ENCODE results near the gene EEF2KMT.
"Not testable (repeated sequence)": the region's sequence is repeated elsewhere in the genome, so short reads cannot be mapped to it uniquely, and the experiment has no call there.

Gene EEF2KMT, protein sequence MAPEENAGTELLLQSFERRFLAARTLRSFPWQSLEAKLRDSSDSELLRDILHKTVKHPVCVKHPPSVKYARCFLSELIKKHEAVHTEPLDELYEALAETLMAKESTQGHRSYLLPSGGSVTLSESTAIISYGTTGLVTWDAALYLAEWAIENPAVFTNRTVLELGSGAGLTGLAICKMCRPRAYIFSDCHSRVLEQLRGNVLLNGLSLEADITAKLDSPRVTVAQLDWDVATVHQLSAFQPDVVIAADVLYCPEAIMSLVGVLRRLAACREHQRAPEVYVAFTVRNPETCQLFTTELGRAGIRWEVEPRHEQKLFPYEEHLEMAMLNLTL

DNA sequence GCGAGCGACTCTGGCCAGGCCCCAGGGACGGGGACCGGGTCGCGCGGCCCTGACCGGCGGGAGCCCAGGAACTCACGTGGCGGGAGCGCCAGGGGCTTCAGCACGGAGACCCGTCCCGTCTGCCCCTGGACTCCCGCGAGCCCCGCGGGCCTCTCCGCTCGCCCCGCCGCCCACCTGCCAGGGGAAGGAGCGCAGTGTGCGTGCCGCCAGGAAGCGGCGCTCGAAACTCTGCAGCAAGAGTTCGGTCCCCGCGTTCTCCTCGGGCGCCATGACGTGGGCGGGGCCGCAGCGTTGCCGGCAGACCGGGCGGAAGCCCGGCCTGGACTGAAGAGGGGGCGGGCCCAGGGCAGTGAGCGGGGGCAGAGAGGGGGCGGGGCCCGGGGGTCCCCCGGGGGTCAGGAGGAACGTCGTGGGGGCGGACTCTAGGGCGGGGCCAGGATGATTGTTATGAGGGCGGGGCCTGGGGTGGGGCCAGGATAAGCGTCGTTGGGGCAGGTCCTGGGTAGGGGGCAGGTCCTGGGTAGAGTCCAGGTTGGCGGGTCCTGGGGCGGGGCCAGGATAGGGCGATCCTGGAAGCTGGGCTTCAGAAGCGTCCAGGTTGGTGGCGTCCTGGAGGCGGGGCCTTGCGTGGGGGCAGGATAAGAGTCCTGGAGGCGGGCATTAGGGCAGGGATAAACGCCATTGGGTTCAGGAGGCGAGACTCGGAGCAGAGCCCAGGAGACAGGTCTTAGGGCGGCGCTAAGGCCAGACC, at the start of gene EEF2KMT:
Gene EEF2KMT, minus strand, starts transcription at position 326 of the 751 bp plus-strand sequence. Its CDS starts 56 bp downstream, at position 270.
- Mint-ChIP-seq H3K4me3 (peak within 1 kb of the TSS; percentile 83), H3K27ac (peak within 1 kb of the TSS; percentile 83), H3K4me1 (peaks cover 19% of the 10 kb centered on the region)
- H3K9me3 Mint-ChIP-seq, H3K36me3 Mint-ChIP-seq: not testable (repeated sequence)
- DNase-seq (ENCODE audit: low spot score in 2 of 2) (peak; percentile 87 to 98), ATAC-seq (peak; percentile 98)

DNA sequence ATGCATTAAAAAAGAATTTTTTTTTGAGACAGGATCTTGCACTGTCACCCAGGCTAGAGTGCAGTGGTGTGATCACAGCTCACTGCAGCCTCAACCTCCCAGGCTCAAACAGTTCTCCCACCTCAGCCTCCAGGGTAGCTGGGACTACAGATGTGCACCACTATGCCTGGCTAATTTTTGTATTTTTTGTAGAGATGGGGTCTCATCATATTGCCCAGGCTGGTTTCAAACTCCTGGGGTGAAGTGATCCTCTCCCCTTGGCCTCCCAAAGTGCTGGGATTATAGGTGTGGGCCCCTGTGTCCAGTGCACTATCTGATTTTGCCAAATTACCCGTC, 47.0 kb upstream of the EEF2KMT start:
- H3K4me1 Mint-ChIP-seq; H3K4me3 Mint-ChIP-seq; ATAC-seq; DNase-seq (ENCODE audit: low spot score in 2 of 2); H3K27ac Mint-ChIP-seq; H3K36me3 Mint-ChIP-seq; H3K9me3 Mint-ChIP-seq: not testable (repeated sequence)

DNA sequence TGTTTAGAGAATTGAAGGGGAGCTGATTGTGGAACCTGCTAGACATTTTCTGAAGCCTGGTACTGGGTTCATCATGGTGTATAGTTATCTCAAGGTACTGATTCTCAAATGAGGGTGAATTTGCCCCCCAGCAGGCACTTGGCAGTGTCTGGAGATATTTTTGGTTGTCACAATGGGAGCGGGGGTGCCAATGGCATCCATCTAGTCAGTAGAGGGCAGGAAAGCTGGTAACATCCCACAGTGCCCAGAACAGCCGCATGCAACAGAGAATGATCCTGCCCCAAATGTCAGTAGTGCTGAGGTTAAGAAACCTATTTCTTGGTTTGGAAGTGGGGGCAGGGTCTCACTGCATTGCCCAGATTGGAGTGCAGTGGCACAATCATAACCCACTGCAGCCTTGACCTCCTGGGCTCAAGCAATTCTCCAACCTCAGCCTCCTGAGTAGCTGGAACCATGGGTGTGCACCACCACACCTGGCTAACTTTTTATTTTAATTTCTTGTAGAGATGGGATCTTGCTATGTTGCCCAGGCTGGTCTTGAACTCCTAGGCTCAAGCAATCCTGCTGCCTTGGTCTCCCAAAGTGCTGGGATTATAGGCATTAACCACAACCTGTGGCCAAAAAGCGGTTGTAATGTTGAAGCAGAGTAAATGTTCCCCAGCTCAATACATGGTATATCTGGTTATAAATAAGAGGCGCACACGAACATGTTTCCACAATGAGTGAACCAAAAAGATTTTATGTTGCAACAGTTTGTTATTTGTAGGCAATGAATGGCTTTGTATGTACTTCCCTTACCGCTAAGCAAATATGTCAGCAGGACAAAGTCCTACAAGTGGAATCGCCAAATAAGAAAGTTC, 46.4 kb upstream of the EEF2KMT start:
- Mint-ChIP-seq H3K27ac (no peak overlapping the region), H3K4me1 (no peaks in the 10 kb centered on the region), H3K4me3 (no peak overlapping the region), H3K9me3 (no peaks in the 10 kb centered on the region), H3K36me3 (no peaks in the 10 kb centered on the region)
- DNase-seq (ENCODE audit: low spot score in 2 of 2) (no peak), ATAC-seq (no peak)

DNA sequence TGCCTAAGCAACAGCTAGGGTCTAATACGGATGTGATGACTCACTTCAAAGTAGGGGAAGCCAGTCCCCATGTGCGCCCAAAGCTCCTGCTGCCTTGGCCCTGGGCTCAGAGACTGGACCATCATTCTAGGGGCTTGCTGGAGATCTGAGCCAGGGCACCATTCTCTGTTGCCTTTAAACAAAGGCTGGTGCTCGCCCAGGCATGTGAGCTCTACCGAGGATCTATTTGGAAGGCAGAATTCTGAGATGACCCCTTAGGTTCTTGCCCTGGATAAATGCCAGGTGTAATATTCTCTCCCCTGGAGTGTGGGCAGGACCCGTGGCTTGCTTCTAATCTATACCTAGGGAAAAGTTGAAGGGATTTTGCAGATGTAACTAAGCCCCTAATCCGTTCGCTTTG, 42.6 kb upstream of the EEF2KMT start:
- ATAC-seq; H3K4me1 Mint-ChIP-seq; H3K4me3 Mint-ChIP-seq; H3K36me3 Mint-ChIP-seq; H3K27ac Mint-ChIP-seq; DNase-seq (ENCODE audit: low spot score in 2 of 2); H3K9me3 Mint-ChIP-seq: not testable (repeated sequence)

DNA sequence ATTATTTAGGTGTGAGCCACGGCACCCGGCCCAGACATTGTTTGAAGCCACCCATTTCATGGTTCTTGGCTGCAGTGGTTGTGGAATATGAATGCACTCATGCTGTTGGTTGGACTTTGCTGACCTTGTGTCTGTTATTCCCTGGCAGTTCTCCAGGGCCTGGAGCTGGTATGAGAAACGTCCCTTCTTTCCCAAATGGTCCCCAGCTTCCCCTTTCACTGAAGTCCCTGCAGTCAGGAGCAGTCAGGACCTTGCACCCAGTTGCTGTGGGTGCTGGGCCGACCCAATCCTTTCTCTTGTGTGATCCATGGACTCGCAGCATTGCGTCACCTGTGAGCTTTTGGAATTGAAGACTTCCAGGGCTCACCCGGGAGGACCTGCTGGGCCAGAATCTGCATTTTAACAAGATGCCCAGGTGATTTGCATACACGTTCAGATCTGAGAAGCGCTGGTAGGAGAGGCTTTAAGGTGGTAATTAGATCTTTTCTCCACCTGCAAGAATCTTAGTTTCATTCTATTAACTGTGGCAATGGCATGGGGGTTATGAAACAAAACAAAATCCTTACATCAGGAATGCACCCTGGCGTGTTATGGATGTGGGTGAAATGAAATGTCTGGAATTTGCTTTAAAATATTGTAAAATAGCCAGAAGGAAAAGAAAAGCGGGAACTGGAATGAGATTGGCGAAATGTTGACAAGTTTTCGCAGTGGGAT, 37.3 kb upstream of the EEF2KMT start:
- not testable (repeated sequence) for DNase-seq (ENCODE audit: low spot score in 2 of 2); H3K9me3 Mint-ChIP-seq; H3K27ac Mint-ChIP-seq; H3K36me3 Mint-ChIP-seq; H3K4me3 Mint-ChIP-seq; ATAC-seq; H3K4me1 Mint-ChIP-seq

DNA sequence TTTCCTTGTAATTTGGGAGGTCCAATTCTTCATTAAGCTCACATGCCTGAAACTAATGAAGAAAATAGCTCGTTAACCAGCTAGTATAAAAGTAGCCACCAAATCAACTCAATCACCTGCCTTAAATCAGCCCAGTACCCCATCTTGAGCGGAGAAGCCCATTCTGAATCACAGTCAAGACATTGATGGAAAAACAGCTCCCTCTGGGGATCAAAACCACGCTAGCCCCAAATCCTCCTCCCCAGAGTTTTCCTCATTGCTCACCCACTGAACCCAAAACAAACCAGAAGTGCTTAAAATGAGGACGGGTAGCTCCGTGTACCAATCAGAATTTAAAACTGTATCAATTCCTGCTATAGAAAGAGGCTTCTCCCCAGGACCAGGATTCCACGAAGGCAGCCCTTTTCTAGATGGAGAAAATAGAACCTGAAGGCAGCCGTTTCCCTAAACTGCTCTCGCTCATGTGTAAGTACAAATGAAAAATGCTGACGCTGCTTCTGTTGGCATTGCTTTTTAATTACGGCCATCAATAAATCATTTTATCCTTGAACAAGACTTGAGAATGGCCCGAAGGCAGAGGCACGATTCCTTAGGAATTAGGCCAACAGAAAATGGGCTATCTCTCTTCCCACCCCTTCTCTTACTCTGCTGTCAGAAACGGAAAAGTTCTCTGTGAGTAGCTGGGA, 35.5 kb upstream of the EEF2KMT start:
- H3K4me1 Mint-ChIP-seq; H3K4me3 Mint-ChIP-seq; H3K27ac Mint-ChIP-seq; ATAC-seq; H3K36me3 Mint-ChIP-seq; H3K9me3 Mint-ChIP-seq; DNase-seq (ENCODE audit: low spot score in 2 of 2): not testable (repeated sequence)

DNA sequence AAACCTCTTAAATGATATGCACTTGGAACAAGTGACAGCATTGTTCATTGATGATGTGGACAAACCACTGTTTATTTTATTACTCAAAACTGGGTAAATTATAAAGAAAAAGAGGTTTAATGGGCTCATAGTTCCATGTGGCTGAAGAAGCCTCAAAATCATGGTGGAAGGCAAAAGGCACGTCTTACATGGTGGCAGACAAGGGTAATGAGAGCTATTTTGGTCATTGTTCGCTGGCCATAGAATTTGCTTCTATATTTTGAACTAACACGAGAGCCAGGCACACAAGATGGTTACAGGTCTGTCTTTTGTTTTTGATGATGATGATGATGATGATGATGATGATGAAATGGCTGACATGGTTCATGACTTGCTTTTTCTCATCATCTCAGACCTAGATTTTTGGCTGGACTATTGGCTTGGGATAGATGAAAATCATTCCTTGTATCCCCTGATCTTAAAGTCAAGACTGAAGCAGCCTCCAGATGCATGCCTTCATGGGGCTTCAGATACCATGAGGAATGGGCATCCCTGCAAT, 33.9 kb upstream of the EEF2KMT start:
- ATAC-seq; H3K9me3 Mint-ChIP-seq; H3K27ac Mint-ChIP-seq; H3K36me3 Mint-ChIP-seq; DNase-seq (ENCODE audit: low spot score in 2 of 2); H3K4me3 Mint-ChIP-seq; H3K4me1 Mint-ChIP-seq: not testable (repeated sequence)

DNA sequence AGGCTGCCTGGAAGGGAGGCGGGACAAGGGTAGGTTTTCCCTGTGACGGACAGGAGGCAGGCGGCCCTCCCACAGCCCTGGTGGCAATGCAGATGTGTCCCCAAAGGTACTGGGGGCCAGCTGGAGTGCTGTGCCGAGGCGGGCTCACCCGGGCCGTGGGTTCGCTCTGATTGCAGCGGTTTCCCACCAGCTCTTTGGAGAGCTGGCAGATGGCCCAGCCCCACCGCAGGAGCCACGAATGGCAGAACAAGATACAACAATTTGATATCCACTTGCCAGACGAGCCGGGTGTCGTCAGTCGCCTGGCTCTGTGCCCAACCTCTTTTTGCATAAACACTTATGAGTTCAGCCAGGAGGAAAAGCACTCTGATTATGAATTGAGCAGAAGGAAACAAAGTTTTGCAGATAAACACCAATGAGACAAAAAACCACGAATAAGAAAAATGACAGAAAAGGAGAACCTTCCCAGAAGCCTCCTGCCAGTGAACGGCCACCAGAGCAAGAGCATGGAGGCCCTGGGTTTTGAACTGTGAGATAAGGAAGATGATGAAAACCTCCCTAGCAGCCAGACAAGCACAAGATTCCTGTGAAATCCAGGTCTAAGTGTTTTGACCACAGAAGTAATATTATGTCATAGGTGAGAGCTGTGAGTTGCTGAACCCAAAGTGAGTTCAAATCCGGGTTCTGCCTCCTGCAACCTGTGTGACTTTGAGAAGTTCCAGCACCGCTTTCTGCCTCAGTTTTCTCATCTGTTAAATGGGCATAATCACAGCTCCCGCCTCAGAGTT, 19.9 kb upstream of the EEF2KMT start:
- H3K9me3 Mint-ChIP-seq; H3K27ac Mint-ChIP-seq; H3K36me3 Mint-ChIP-seq; ATAC-seq; DNase-seq (ENCODE audit: low spot score in 2 of 2): not testable (repeated sequence)
- H3K4me3 Mint-ChIP-seq: peak overlapping the region; percentile 15
- peaks cover 14% of the 10 kb centered on the region for H3K4me1 Mint-ChIP-seq

DNA sequence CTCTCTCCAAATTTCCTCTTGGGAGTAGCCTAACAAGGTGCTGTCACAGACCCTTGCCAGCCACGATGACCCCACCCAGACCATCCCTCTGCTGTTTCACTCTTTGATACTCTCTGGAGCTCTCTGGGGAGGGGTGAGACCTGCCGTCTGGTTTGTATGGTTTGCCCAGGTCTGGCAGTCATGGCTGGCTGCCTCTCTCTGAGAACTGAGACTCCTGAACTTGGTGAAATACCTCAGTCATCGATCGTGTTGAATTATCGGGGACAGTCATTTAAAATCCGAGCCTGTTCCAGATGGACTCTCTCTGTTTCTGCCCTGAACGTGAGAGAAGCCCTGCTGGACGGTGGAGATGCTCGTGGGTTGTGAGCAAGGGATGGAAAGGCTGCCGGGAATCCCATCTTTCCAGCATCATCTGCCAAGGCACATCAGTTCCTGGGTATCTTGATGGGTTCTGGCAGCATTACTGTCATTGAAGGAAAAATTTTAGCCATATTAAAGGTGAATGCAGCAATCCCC, 19.2 kb upstream of the EEF2KMT start:
- H3K4me3 Mint-ChIP-seq; H3K27ac Mint-ChIP-seq; H3K9me3 Mint-ChIP-seq; ATAC-seq; H3K36me3 Mint-ChIP-seq; DNase-seq (ENCODE audit: low spot score in 2 of 2): not testable (repeated sequence)
- peaks cover 14% of the 10 kb centered on the region for H3K4me1 Mint-ChIP-seq

DNA sequence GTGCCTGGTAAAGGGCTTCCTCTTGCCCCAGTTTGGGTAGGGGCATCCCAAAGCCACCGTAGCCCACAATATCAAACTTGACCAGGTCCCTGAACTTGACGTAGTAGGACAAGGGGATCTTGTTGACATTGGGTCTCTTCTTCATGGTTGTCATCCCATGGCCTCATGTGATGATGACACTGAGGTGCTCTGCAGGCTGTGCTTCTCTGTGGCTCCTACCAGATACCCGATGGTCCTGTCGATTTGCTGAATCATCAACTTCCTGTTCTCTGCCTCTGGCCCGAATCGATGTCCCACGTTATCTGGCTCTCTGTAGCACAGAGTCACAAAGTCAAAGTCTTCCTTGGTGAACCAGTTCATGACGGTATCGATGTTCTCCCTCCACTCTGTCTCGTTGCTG, 13.3 kb upstream of the EEF2KMT start:
- not testable (repeated sequence) for H3K4me3 Mint-ChIP-seq; H3K4me1 Mint-ChIP-seq; ATAC-seq; H3K36me3 Mint-ChIP-seq; H3K27ac Mint-ChIP-seq; H3K9me3 Mint-ChIP-seq; DNase-seq (ENCODE audit: low spot score in 2 of 2)

DNA sequence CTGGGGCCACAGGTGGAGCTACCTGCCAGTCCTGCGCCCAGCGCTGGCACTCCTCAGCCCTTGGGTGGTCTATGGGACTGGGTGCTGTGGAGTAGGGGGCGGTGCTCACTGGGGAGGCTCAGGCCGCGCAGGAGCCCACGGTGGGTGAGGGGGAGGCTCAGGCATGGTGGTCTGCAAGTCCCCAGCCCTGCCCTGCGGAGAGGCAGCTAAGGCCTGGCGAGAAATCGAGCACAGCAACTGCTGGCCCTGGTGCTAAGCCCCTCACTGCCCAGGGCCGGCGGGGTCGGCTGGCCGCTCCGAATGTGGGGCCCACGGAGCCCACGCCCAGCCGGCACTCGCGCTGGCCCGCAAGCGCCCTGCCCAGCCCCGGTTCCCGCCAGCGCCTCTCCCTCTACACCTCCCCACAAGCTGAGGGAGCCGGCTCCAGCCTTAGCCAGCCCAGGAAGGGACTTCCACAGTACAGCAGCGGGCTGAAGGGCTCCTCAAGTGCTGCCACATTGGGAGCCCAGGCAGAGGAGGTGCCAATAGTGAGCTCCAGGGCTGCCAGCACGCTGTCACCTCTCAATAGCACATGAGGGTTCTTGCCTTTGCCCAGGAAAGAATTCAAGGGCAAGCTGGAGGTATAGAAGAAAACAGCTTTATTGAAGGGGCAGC, 11.0 kb upstream of the EEF2KMT start:
- no peaks in the 10 kb centered on the region for H3K9me3 Mint-ChIP-seq
- ATAC-seq (no peak), DNase-seq (ENCODE audit: low spot score in 2 of 2) (no peak)
- H3K36me3 Mint-ChIP-seq: no peaks in the 10 kb centered on the region
- H3K27ac Mint-ChIP-seq: no peak overlapping the region
- H3K4me1 Mint-ChIP-seq: peaks cover 5% of the 10 kb centered on the region
- H3K4me3 Mint-ChIP-seq: no peak overlapping the region

DNA sequence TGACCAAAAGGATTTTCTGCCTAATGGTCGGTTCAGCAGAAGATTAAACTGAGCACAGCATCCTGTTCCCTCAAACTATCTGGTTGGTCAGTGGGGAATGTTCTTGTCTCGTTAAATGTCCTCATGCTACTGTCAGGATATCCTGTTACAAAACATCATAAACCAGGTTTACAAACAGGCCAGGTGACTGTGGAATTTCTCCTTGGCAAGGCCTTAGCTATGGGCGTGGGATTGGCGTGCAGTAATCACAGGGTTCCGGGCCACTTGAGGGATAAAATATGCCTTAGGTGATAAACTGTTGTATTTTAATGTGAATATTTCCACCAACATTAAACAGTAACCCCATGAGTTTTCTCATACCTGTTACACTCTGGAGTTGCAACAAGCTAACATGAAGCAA, 7.4 kb upstream of the EEF2KMT start:
- not testable (repeated sequence) for ATAC-seq; H3K4me3 Mint-ChIP-seq; DNase-seq (ENCODE audit: low spot score in 2 of 2); H3K36me3 Mint-ChIP-seq; H3K27ac Mint-ChIP-seq; H3K9me3 Mint-ChIP-seq; H3K4me1 Mint-ChIP-seq

DNA sequence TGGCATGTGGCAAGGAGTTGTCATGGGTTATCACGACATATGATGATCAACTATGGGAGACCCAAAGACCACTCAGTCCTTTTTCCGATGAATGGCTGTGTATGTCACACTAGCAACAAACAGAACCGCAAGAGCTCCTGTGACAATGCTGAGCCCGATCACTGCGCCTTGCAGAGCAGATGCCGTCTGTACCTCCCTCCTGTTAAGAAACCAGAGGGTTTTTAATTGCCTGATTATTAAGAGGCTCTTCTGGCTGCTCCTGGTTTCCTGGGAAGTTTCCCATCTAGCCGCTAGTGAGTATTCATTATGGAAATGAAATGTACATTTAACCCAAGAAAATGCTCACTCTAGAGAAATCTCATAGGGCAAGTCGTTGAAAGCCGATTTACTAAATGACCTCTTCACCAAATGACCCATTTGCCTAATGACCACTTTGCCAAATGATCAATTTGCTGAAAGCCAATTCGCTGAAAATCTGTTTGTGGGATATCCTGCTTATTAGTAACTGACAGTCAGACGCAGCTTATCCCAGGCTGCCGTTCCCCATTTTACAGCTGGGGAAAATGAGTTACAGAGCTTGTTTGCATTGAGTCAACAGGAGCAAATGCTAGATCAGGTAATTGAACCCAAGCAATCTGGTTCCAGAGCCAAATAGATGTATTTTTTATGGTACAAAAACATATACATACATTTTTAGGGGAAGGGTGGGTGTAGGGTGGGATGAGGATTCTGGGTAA, 5.9 kb upstream of the EEF2KMT start:
- ATAC-seq; H3K27ac Mint-ChIP-seq; DNase-seq (ENCODE audit: low spot score in 2 of 2); H3K4me3 Mint-ChIP-seq; H3K36me3 Mint-ChIP-seq; H3K4me1 Mint-ChIP-seq; H3K9me3 Mint-ChIP-seq: not testable (repeated sequence)

All from stimulated activated effector memory CD8-positive, alpha-beta T cell treated with anti-CD3 and anti-CD28 coated beads, Interleukin-12 subunit alpha, Interleukin-12 subunit beta, amount 100 ng/mL, for 72 hours (primary cell).